Gastroesophageal sphincter (tissue), 3 donors: Measurements from ENCODE around the gene PPP2R5E.

Experiments used
- EP300 ChIP-seq: sonication (generic); formaldehyde crosslinking; IDR thresholded peaks from one replicate; pipeline ENCODE4 v1.6.1; 2017; ENCODE audit warnings: antibody characterized with exemption, mild to moderate bottlenecking
- POLR2A ChIP-seq, 2 donors: fragments of 450-650 bp; IDR thresholded peaks; one replicate each; pipeline ENCODE4 v1.6.1; 2017; ENCODE audit warnings: antibody characterized with exemption in 2 of 2, mild to moderate bottlenecking in 2 of 2, moderate library complexity in 1 of 2
- POLR2AphosphoS5 ChIP-seq: sonication (generic); formaldehyde crosslinking; IDR thresholded peaks from one replicate; pipeline ENCODE4 v1.6.1; 2017; ENCODE audit warnings: antibody characterized with exemption
- TF ChIP-seq, protein P1 (sequence below), 4 experiments: fragments of 200-600 bp in 2 of 4; fragments of 450-650 bp in 2 of 4; sonication (generic) in 1 of 4; IDR thresholded peaks; one replicate each; pipeline ENCODE4 v1.5.1; 2017 to 2019; ENCODE audit warnings: antibody characterized with exemption in 4 of 4, mild to moderate bottlenecking in 2 of 4, moderate library complexity in 2 of 4

DNA sequence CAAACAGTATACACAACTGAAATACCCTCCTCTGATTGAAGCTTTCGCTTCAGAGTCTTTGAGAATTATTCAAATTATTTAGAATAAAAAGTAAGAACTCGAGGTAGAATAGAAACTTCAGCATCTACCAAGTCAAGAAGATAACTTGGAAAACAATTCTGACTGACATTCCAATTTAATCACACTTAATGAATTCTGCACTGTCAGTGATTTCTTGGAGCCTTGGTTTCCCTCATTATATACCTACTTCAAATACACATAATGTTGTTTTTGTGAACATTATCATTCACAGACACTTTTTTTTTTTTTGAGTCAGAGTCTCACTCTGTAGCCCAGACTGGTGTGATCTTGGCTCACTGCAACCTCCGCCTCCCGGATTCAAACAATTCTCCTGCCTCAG, 27.9 kb downstream of the PPP2R5E start:
- TF ChIP-seq, protein P1, sequence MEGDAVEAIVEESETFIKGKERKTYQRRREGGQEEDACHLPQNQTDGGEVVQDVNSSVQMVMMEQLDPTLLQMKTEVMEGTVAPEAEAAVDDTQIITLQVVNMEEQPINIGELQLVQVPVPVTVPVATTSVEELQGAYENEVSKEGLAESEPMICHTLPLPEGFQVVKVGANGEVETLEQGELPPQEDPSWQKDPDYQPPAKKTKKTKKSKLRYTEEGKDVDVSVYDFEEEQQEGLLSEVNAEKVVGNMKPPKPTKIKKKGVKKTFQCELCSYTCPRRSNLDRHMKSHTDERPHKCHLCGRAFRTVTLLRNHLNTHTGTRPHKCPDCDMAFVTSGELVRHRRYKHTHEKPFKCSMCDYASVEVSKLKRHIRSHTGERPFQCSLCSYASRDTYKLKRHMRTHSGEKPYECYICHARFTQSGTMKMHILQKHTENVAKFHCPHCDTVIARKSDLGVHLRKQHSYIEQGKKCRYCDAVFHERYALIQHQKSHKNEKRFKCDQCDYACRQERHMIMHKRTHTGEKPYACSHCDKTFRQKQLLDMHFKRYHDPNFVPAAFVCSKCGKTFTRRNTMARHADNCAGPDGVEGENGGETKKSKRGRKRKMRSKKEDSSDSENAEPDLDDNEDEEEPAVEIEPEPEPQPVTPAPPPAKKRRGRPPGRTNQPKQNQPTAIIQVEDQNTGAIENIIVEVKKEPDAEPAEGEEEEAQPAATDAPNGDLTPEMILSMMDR (IDR thresholded peaks at IDR 0.05) = no peak
- TF ChIP-seq EP300 (no peak), POLR2A (IDR thresholded peaks at IDR 0.05) (no peak), POLR2AphosphoS5 (no peak)
